GM21717 (cell line): Measurements from ENCODE around the gene THOC2.
"Not testable (repeated sequence)": the region's sequence is repeated elsewhere in the genome, so short reads cannot be mapped to it uniquely, and the experiment has no call there.

Experiments
- ATAC-seq: cut with Tn5 transposase; IDR thresholded peaks from one replicate; pipeline ENCODE4 v1.9.1; 2021; ENCODE audit warnings: mild to moderate bottlenecking, moderate library complexity; ENCODE audit not compliant: unreplicated experiment

THOC2 gene

DNA sequence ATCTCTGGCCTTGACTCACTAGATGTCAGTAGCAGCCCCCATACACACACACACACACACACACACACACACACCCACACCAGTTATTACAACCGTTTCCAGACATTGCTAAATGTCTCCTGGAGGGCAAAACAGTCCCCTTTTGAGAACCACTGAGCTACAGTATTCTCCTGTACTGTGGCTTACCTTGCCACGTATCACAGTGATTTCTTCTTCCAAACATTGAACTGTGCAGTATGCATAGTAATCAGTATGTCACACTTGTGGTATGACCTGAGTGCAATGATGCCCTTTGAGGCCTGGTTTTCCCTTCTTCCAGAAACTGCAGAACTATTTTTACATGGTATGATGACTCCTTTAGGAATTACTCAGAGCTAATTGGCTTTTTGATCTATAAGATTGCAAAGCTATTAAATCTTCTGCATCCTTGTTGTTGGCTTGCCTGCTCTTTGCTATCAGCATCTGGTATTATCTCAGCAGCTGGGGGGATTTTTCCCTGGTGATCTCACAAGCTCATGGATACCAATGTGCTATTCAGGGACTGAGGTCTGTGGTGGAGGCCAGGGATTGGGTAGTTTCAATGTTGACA is 3.6 kb upstream of the THOC2 start:
- ATAC-seq: no peak

GRCh38 chrX:123735137-123735536 is 2.3 kb upstream of the THOC2 start:
- ATAC-seq: not testable (repeated sequence)

DNA sequence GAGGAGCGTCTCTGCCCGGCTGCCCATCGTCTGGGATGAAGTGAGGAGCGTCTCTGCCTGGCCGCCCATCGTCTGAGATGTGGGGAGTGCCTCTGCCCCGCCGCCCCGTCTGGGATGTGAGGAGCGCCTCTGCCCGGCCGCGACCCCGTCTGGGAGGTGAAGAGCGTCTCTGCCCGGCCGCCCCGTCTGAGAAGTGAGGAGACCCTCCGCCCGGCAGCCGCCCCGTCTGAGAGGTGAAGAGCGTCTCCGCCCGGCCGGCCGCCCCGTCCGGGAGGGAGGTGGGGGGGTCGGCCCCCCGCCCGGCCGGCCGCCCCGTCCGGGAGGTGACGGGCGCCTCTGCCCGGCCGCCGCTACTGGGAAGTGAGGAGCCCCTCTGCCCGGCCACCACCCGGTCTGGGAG is 1.2 kb upstream of the THOC2 start:
- ATAC-seq: not testable (repeated sequence)

GRCh38 chrX:123731987-123732669 is 724 bp downstream of the THOC2 start:
- no peak for ATAC-seq

- ATAC-seq: no peak
These were observed 1.4 kb downstream of the THOC2 start for GRCh38 chrX:123731258-123731986.

- ATAC-seq: no peak
These were observed 4.3 kb downstream of the THOC2 start for GRCh38 chrX:123728554-123728953.

DNA sequence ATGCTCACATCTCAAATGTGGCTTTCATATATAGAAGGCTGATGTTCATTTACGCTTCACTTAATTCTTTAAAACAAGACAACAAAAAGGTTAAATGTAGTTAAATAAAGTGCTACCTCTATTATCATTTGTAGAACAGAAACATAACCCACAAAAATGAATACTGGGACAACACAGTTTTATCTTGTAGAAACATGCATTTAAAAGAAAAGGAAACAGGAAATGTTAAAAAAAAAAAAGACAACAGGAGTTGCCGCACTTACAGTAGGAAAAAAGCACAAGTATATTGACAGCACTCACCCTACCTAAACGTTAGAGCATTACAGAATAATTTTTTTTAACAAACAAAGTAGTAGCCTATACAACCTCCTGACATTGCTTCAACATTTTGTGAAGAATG is 4.8 kb downstream of the THOC2 start:
- ATAC-seq: no peak

DNA sequence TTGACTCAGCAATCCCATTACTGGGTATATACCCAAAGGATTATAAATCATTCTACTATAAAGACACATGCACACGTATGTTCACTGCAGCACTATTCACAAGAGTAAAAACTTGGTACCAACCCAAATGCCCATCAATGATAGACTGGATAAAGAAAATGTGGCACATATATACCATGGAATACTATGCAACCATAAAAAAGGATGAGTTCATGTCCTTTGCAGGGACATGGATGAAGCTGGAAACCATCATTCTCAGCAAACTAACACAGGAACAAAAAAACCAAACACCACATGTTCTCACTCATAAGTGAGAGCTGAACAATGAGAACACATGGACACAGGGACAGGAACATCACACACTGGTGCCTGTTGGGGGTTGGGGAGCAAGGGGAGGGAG is 10.7 kb downstream of the THOC2 start:
- ATAC-seq: not testable (repeated sequence)

GRCh38 chrX:123720486-123720885 is 12.4 kb downstream of the THOC2 start:
- no peak for ATAC-seq

- no peak for ATAC-seq
These were observed 19.0 kb downstream of the THOC2 start for GRCh38 chrX:123713841-123714240.

- no peak for ATAC-seq
These were observed 19.4 kb downstream of the THOC2 start for GRCh38 chrX:123713434-123713833.

DNA sequence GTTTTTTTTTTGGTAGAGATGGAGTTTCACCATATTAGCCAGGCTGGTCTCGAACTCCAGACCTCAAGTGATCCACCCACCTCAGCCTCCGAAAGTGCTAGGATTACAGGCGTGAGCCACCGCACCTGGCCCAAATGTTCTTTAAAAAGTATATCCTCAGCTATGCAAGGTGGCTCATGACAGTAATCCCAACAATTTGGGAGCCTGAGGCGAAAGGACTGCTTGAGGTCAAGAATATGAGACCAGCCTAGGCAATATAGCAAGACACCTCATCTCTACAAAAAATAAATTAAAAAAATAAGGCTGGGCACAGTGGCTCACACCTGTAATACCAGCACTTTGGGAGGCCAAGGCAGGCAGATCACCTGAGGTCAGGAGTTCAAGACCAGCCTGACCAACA is 21.7 kb downstream of the THOC2 start:
- not testable (repeated sequence) for ATAC-seq

DNA sequence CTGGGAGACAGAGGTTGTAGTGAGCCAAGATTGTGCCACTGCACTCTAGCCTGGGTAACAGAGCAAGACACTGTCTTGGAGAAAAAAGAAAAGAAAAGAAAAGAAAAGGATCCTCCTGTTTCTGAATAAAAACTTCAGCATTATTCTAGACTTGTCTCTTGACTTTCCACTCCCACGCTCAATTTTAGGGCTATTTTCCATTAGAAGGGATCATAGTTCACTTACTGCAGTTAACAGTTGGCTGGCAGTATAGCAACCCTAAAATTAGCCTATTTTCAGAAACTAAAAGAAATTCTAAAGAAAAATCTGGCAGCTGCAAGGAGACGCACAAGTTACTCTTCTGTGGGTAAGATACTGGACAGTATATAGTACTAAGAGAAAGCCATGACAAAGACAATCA is 28.1 kb downstream of the THOC2 start:
- no peak for ATAC-seq

GRCh38 chrX:123698979-123699520 is 33.8 kb downstream of the THOC2 start:
- ATAC-seq: no peak

DNA sequence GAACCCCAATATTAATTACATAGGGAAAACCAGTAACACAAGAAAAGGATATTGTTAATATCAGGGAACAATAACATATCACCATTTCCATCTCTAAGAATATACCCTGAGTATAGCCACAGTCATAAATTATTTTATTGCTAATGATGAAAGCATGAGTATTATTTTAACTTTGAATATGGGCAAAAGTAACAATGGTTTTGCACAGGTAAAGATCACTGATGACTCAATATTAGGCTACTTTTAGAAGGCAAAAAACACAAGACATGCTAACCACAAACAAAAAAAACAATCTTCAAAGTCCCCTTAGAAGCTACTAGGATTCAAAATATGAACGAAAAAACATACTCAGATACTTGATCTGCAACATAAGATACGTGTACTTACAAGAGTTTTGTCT is 36.5 kb downstream of the THOC2 start:
- ATAC-seq: no peak

DNA sequence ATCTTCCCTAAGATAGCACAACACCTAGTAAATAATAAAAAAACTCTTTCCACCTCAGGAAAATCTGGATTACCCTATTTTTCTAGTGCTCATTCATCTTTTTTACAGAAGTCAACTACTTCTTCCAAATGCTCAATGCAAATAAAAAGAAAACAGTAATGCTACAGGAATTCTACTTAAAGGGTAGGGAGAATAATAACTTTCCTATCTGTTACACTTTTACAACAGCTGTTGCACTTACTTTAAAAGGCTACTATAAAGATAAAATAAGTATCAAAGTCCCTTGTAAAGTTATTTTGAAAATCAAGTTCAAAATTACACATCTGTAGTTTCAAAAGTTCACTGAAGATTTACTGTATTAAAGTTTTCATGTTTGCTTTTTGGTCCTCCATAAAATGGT is 37.6 kb downstream of the THOC2 start:
- ATAC-seq: no peak

DNA sequence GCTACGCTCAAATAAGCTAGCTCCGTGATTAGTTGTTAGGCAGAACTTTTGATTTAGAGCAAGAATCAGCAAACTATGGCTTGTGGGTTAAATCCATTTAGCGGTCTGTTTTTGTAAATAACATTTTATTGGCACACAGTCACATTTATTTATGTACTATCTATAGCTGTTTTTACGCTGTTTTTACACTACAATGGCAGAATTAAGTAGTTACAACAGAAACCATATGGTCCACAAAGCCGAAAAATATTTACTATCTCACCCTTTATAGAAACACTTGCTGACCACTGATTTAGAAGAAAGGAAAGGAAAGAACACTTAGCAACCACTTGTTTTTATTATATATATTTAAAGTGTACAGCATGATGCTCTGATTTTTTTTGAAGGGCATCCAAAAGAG is 41.1 kb downstream of the THOC2 start:
- no peak for ATAC-seq

DNA sequence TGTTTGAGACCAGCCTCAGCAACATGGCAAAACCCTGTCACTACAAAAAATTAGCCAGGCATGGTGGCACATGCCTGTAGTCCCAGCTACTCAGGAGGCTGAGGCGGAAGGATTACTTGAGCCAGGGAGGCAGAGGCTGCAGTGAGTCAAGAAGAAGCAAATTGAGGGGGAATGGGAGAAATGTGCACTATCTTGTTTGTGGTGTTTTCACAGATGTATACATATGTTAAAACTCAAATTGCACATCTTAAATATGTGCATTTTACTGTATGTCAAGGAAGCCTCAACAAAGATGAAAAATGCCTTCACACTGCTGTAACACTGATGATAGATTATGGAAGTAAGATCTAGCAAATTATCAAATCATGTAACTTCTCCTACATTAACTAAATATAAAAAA is 44.3 kb downstream of the THOC2 start:
- no peak for ATAC-seq

DNA sequence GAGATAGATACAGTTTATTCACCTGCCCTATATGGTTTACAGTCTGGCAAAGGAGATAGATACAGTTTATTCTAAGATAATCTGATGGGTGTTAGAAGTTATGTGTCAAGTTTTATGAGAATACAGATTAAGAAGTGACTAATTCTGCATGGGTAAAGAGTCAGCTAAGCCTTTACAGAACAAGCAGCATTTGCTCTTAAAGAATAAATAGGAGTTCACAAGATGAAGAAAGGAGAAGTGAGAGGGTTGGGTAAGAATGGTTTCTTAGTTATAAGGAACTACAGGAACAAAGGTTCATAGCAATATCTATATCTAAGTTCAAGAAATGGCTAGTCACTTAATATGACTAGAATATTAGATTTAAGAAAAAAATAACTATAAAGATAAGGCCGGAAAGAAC is 47.6 kb downstream of the THOC2 start:
- ATAC-seq: no peak

- ATAC-seq: no peak
These were observed 50.7 kb downstream of the THOC2 start for GRCh38 chrX:123682186-123682585.

DNA sequence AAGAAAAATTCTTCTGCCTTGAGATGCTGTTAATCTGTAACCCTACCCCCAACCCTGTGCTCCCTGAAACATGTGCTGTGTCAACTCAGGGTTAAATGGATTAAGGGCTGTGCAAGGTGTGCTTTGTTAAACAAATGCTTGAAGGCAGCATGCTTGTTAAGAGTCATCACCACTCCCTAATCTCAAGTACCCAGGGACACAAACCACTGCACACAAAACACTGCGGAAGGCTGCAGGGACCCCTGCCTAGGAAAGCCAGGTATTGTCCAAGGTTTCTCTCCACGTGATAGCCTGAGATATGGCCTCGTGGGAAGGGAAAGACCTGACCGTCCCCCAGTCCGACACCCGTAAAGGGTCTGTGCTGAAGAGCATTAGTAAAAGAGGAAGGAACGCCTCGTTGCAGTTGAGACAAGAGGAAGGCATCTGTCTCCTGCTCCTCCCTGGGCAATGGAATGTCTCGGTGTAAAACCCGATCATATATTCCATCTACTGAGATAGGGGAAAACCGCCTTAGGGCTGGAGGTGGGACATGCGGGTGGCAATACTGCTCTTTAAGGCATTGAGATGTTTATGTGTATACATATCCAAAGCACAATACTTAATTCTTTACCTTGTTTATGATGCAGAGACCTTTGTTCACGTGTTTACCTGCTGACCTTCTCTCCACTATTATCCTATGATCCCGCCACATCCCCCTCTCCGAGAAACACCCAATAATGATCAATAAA is 53.0 kb downstream of the THOC2 start:
- ATAC-seq: not testable (repeated sequence)
